Stimulated activated CD8-positive, alpha-beta memory T cell treated with anti-CD3 and anti-CD28 coated beads, Interleukin-7, amount 100 ng/mL, for 1 hour (primary cell): ENCODE results near the gene IMP4.

ENCODE experiments used
- DNase-seq, 2 donors: peaks; one replicate each; pipeline ENCODE4 v3.0.0-alpha.2; 2020; ENCODE audit warnings: low read depth in 2 of 2

Gene IMP4

GRCh38 chr2:130376433-130377293, 34.0 kb downstream of the IMP4 start:
- DNase-seq, result no peak

GRCh38 chr2:130377491-130377890, 34.8 kb downstream of the IMP4 start:
- no peak for DNase-seq

GRCh38 chr2:130378206-130378897, 35.7 kb downstream of the IMP4 start:
- no peak for DNase-seq

- DNase-seq, result no peak
These were observed 36.2 kb downstream of the IMP4 start for GRCh38 chr2:130378898-130379214.

GRCh38 chr2:130380096-130380934, 37.6 kb downstream of the IMP4 start:
- no peak for DNase-seq

GRCh38 chr2:130381145-130381544, 38.4 kb downstream of the IMP4 start:
- no peak for DNase-seq

GRCh38 chr2:130381619-130382018, 38.9 kb downstream of the IMP4 start:
- DNase-seq, result no peak

- DNase-seq, result no peak
These were observed 39.7 kb downstream of the IMP4 start for GRCh38 chr2:130382313-130382917.

GRCh38 chr2:130385709-130386108, 43.0 kb downstream of the IMP4 start:
- DNase-seq, result no peak

- DNase-seq, result no peak
These were observed 44.3 kb downstream of the IMP4 start for GRCh38 chr2:130387071-130387400.

- DNase-seq, result no peak
These were observed 45.1 kb downstream of the IMP4 start for GRCh38 chr2:130387804-130388203.

- DNase-seq, result no peak
These were observed 45.7 kb downstream of the IMP4 start for GRCh38 chr2:130388221-130388907.

GRCh38 chr2:130389358-130389757, 46.7 kb downstream of the IMP4 start:
- no peak for DNase-seq

- no peak for DNase-seq
These were observed 47.1 kb downstream of the IMP4 start for GRCh38 chr2:130389783-130390182.

GRCh38 chr2:130390460-130391057, 47.9 kb downstream of the IMP4 start:
- no peak for DNase-seq

- DNase-seq, result peak in 1 of 2 donors; percentile 32
These were observed 48.6 kb downstream of the IMP4 start for GRCh38 chr2:130391058-130391871.

- DNase-seq, result no peak
These were observed 49.4 kb downstream of the IMP4 start for GRCh38 chr2:130391872-130392670.

GRCh38 chr2:130393318-130393910, 50.7 kb downstream of the IMP4 start:
- no peak for DNase-seq
